PFSK-1 (cell line): ENCODE results near the gene PRKRIP1.

Experiments
- SIN3A ChIP-seq: IDR thresholded peaks from 2 replicates; pipeline ENCODE4 v1.6.1; 2012; ENCODE audit warnings: mild to moderate bottlenecking, low read length, moderate library complexity, borderline replicate concordance; ENCODE audit not compliant: insufficient read depth
- TAF1 ChIP-seq: IDR thresholded peaks from 2 replicates; pipeline ENCODE4 v1.6.1; 2012; ENCODE audit warnings: low read length, control low read depth, borderline replicate concordance; ENCODE audit not compliant: insufficient read depth

- no peak for TF ChIP-seq TAF1
- no peak for TF ChIP-seq SIN3A
These were observed 75.6 kb downstream of the PRKRIP1 start for GRCh38 chr7:102471791-102472125.
